GM18505 (cell line): ENCODE results near the gene ADSS1.

Experiments used
- ATAC-seq: cut with Tn5 transposase; IDR thresholded peaks from one replicate; pipeline ENCODE4 v1.9.1; 2021; ENCODE audit not compliant: unreplicated experiment
- POLR2A ChIP-seq: IDR thresholded peaks from 4 replicates; pipeline ENCODE4 v1.6.1; 2011; ENCODE audit warnings: borderline replicate concordance; ENCODE audit not compliant: insufficient read depth, insufficient read length; ENCODE audit errors: extremely low read depth

ADSS1 gene

GRCh38 chr14:104709387-104710039 is 14.5 kb upstream of the ADSS1 start:
- no peak for TF ChIP-seq POLR2A
- ATAC-seq, result no peak

DNA sequence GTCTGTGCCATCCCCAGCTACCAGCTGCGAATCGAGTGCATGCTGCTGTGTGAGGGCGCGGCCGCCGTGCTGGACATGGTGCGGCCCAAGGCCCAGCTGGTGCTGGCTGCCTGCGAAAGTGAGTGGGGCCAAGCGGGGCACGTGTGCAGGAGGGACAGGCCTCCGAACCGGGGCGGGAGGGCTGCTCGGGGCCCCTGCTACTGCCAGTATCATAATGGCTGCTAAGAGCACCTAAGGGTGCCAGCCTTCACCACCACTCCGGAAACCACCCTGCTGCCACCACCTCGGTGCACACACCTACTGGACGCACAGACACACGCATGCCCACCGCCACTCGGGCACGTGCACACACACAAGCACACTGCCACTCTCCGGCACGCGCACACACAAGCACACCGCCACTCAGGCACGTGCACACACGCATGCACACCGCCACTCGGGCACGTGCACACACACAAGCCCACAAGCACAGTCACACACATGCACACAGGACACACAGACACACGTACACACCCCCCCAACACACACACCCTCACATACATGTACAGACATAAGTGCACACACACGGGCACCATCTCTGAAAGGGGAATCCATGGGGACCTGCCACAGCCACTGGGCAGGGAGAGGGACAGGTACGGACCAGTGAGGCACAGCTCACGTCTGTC is 13.8 kb upstream of the ADSS1 start:
- no peak for ATAC-seq
- no peak for TF ChIP-seq POLR2A

GRCh38 chr14:104712881-104713734 is 10.9 kb upstream of the ADSS1 start:
- no peak for TF ChIP-seq POLR2A

GRCh38 chr14:104714066-104714465 is 10.0 kb upstream of the ADSS1 start:
- ATAC-seq, result no peak
- TF ChIP-seq POLR2A, result no peak

More at GRCh38 chr14:104712881-104713734, 10.9 kb upstream of the ADSS1 start:
- no peak for ATAC-seq

GRCh38 chr14:104714681-104715080 is 9.3 kb upstream of the ADSS1 start:
- TF ChIP-seq POLR2A, result no peak

DNA sequence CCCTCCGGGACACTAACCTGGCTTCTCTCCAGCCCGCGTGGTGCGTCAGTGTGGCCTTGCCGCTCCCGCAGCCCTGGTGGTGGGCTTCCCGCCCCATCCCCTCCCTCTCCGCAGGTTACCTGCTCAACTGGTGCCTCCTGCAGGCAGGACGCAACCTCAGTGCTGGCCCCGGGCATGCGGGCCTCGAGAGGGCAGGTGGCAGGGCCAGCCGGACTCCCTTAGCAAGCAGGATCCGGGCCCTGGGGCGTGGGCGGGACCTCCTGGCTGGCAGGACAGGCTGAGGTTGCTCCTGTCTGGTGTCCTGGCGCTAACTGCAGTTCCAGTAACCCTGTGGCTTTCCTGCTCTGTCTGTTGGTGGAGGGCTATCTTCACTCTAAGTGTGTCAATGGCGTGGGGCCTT is 8.6 kb upstream of the ADSS1 start:
- ATAC-seq, result no peak

More at GRCh38 chr14:104714681-104715080, 9.3 kb upstream of the ADSS1 start:
- no peak for ATAC-seq

GRCh38 chr14:104715871-104716270 is 8.2 kb upstream of the ADSS1 start:
- TF ChIP-seq POLR2A, result no peak
- ATAC-seq, result no peak

More for the DNA sequence above, 8.6 kb upstream of the ADSS1 start:
- TF ChIP-seq POLR2A, result no peak

- no peak for TF ChIP-seq POLR2A
- no peak for ATAC-seq
Measured at GRCh38 chr14:104717137-104717536, 6.9 kb upstream of the ADSS1 start.

DNA sequence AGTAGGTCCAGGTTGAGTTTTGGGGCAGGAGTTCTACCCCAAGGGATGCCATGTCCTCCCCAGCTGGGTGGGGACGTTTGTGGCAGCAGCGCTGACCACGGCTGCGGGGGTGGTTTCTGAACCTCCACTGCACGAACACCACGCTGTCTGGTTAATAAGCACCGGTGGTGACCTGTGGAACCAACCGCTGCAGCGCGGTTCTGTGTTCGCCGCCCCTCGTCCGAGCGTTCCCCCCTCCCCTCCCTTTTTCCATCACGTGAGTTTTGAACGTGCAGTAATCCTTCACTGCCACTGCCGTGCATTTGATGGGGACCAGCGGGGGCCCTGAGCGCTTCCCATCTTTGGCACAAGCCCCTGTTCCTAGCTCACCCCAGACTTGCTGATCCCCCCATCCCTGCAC is 6.4 kb upstream of the ADSS1 start:
- no peak for TF ChIP-seq POLR2A
- ATAC-seq, result no peak

DNA sequence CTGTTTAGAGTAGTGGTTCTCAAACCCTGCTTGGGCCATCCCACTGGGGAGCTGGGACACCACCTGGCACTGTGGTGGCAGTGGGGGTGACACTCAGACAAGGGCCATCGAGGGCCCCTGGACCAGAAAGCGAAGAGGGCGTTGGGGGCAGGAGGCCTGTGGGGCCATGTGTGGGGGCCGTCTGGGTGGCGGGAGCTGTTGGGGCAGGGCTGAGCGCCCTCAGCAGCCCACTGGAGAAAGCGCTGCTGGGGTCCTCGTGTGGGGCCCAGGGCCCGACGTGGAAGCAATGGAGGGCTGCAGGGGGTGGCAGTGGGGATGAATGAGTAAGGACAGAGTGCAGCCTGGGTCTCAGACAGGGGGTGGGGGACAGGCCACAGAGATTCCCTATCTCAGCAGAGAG is 5.9 kb upstream of the ADSS1 start:
- TF ChIP-seq POLR2A, result no peak
- no peak for ATAC-seq

DNA sequence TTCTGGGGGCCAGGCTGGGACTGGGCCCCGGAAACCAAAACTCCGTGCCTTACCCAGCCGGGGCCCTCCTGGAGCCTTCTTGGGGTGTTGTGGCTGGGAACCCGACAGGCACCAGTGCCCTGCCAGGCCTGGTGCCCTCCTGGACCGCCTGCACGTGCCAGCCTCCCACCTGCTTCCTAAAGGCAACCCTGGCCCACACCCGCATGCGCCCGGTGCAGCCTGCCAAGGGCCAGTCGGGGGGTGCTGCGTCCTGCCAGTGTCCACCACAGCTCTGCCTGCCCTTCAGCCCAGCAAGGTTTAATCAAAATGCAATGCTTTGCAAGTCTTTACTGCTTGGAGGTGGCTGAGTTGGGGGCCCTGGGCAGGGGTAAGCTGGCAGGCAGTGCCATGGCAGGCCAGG is 5.2 kb upstream of the ADSS1 start:
- no peak for ATAC-seq
- no peak for TF ChIP-seq POLR2A

GRCh38 chr14:104719343-104719742 is 4.7 kb upstream of the ADSS1 start:
- no peak for TF ChIP-seq POLR2A
- no peak for ATAC-seq
